GM18858 (cell line): Measurements from ENCODE around the gene OBP2B.
"Not testable (repeated sequence)": the region's sequence is repeated elsewhere in the genome, so short reads cannot be mapped to it uniquely, and the experiment has no call there.

Experiments used
- ATAC-seq: cut with Tn5 transposase; IDR thresholded peaks from one replicate; pipeline ENCODE4 v1.9.1; 2021; ENCODE audit not compliant: unreplicated experiment

The OBP2B gene

DNA sequence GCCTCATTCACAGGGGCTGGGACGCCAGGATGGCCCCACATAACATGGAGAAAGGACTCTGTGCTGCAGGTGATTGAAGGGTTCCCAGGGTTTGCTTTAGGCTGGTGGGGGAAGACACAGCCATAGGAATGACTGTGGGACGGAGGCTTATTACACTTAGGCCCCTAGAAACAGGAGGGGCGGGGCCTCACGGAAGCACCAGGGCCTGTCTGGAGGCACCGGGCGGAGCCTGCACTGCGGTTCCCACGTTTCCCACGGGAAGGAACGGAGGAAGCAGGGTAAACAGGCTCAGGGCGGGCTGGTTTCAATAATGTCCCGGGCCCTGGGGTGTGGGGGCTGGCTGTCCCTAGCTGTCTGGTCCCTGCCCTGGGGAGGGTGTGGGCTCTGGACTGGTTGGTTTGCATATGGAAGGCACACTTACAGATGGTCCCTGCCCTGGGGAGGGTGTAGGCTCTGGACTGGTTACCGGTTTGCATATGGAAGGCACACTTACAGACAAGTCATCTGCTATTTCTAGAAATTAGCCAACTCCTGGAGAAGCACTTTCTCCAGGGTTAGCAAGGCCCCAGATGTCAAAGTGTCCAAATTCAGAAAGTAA lies 14.2 kb upstream of the OBP2B start:
- not testable (repeated sequence) for ATAC-seq

DNA sequence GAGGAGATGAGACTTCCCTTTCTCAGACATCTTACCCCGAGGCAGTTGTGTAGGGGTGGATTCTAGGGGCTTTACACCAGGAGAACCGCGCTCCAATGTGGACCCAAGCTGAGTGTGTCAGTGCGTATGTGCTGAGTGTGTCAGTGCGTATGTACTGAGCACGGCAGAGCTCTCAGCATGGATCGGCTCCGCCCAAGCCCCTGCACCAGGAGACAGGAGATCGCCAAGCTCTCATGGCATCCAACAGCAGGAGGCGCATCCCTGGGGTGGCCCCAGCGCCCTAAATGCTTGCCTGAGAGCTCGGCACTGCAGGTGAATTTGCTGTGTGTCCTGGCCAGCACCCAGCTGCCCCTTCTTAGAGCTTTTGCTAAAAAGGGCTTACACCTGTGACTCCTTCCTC lies 12.9 kb upstream of the OBP2B start:
- not testable (repeated sequence) for ATAC-seq

DNA sequence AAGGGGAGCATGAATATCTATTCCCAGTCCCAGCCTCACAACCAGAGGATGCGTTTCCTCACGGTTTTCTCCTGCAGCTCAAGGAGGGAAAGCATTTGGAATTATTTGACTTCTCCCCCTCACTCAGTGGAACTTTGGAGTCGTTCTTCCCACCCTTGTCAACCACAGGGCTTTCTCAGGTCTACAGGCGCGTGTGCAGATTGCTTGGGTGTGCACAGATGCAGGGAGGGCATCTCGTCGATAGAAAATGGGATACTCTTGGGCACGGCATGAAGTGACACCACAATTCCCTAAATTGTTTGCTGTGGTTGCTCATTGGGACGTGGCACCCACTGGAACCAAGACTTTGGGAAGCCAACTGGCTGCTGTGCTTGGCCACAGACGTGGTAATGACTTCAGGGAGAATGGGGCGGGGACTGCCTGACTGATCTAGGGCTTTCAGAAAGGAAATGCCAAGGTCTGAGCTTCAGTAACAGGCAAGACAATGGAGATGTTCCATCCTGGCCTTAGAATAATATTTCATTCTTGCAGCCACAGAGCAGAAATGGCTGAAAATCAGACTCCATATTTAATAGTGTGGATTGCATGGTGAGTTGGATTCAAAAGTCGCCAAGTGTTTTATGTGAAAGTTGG lies 12.2 kb upstream of the OBP2B start:
- no peak for ATAC-seq

DNA sequence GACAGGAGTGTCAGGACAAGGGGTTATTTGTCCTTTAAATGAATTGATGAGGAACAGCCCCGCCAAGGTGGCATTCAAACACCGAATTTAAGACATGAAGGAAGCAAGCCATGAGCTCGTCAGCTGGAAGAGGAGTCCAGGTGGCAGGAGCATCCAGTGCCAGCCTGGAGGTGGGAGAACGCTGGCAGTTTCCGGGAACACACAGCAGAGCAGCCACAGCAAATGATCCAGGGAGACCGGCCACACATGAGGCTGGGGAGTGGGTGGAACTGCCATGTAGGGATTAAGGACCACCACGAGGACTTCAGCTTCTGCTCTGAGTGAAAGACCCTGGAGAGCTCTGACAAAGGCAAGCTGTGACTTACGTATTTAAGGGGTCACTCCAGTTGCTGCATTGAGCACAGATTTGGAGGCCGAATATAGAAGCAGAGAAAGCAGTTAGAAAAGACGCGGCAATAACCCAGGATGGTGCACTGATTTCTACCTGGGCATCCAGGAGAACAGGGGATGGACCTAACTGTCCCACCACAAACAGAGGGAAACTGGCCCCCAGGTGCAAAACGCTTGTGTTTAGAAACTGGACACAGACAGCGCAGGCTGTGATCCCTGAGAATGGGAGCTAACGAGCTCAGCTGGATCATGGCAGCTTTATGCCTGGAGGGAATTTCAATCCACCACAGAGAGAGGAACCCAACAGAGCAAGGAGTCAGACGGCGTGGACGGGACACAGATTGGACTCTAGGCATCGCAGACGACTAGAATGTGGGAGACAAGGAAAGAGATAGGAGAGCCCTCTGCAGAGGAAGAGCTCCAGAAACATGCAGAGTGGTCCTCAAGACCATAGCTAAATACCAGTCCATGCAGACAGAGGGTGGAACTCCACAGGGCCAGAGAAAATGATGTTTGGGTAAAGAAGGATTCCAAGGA lies 9.3 kb upstream of the OBP2B start:
- not testable (repeated sequence) for ATAC-seq

DNA sequence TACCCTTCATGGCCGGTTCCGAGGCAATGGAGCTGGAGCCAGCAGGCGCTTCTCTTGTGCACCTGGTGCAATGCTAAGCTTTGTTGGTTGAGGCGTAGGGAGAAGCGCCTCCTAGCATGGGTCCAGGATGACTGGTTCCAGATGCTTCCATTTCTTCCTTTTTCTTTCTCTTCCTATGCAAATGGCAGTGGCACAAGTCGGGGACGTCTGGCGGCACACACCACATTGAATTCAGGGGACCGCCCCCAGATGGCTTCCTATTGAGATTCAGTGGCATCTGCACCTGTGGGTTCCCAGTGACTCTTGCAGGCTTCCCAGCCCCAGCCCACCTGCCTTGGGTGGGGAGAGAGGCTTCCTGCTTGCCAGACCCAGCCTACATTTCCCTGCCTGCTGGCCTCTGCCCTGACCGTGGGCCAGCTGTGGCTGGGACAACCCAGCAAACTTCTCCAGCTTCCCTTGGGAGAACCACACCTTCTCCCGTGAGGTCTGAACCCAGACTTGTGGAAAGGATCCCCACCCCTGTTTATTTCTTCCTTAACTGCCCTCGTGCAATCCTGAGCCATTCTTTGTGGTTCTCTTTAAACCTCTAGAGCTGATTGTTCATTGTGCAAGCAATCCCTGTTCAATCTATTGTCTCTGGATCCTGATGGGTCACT lies 8.4 kb upstream of the OBP2B start:
- ATAC-seq = not testable (repeated sequence)

DNA sequence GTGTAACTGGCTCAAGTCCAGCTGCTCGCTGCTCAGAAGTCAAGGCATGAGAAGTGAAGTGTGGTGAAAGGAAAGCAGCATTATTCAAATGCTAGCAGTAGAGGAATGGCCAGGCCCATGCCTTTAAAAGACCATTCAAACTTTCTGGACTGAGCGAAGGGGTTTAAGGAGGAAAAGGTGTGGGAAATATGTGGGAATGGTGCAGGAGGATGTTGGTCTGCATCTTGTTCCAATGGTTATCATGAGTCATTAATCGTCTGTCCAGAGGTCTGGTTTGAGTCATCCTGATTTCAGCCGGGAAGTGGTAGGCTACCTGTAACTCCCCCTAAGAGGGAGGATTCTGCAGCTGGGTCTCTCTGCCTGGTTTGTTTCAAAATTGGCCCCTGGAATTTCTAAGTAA lies 5.2 kb upstream of the OBP2B start:
- not testable (repeated sequence) for ATAC-seq

DNA sequence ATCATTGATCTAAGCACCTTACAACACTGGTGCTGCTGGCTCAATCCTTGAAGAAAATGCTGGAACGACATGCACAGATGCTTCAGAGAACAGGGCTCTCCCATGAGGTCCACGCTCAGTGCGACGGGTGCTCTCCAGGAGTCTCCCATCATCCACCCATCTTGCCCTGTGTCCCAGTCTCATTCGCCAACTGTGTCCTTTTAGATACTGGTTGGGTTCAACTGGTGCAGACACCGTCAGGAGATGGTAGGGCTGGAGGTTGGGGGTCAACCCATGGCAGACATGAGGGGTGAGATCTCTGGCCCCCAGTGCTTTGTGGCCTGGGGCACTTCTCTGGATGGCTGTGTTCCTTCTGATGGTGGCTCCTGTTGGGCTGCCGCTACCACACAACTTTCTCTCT lies 1.6 kb upstream of the OBP2B start:
- no peak for ATAC-seq

DNA sequence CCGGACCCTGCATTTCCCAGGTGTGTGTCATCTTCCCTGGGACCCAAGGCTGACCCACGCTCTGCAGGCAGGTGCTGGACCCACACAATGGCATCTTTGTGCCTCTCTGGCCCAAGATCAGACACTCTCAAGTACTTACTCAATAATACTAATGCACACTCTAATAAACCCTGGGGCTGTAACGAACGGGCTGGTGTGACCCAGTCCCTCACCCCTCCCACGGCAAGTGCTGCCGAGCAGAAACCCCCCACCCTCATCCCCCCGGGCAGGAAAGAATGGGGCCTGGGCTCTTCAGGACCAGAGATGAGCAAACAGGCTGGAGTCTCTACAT lies 1.1 kb upstream of the OBP2B start:
- ATAC-seq = no peak

DNA sequence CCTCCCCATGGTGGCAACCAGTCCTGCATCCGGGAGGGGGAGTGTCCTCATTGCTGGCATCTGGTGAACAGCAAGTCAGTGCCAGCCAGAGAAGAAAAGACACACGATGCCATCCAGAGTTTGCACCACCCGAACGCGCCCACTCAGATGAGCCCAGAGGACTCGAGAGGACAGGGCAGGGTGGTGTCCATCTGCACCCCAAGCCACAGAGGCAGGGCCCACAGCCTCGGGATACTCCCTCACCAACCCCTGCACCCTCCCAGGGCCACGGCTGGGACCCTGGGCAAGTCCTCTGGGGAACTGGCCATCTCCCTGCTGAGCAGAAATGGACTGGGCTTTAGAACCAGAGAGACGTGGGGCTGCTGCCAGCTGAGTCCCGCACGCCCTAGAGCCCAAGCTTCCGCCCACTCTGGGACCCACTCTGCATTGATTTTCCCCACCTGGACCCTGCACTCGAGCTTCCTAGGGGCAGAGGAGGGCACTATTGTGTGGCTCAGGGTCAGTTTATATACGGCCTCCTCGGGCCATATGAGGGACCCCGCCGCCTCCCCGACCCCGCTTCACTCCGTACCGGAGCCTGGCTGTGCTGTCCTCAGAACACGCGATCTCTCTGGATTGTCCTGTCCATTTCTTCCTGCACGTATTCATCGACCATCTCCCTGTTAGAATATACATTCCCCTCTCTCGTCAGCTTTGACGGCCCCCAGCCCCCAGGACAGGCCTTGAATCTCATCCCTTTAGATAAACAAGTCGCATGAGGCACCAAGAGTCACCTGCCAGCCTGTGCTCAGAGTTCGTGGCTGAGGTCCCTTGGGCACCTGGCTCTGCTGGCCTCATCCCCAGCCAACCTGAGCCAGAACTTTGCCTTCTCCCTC lies 514 bp upstream of the OBP2B start:
- ATAC-seq = not testable (repeated sequence)

DNA sequence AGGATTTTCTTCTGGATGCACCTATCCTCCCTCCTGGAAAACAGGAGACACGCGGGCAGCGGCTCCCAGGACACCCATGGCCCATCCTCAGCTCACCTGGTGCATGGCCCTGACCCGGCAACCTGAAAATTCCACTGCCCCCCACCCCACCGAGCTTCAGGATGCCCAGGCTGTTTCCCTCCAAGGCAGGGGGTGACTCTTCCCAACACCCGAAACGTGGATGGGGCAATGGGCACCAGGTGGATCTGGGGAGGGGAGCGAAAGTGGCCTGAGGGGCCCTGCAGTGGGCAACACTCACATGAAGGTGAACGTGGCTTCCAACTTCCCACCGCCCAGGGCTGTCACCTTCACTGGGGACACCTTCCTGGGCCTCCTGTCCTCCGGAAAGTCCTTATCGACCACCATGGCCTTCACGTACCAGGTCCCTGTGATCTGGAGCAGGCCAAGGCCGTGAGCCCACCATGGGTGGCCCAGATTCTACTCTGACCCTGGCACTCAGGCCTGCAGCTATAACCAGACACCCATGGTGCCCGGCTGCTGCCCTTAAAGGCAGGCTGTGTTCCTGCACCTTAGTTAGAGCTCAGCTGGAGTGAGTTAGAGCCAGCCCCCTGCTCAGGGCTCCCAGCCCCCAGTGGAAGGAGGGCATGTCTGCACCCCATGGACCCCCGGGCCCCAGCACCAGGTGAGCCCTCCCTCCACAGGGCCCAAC lies 725 bp downstream of the OBP2B start:
- not testable (repeated sequence) for ATAC-seq

DNA sequence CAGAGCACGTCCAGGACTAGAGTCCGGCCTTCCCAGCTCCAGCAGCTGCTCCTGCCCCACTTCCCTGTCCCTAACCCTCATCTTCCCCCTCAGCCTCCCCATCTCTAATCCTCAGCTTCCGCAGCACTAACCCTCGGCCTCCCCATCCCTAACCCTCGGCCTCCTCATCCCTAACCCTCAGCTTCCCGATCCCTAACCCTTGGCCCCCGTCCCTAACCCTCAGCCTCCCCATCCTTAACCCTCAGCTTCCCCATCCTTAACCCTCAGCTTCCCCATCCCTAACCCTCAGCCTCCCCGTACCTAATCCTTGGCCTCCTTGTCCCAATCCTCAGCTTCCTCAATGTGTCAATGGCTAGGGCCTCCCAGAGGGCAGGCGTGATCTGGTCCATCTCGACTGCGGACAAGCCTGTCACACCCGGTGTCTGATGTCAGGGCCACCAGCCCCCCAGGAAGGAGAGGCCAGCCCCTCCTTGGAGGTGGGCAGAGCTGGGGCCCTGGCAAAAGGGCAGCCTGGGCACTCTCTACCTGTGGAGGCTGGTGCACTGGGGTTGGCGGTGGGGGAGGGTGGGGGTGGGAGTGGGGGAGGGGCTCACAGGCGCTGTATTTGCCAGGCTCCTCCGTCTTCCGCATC lies 1.4 kb downstream of the OBP2B start:
- ATAC-seq = no peak

DNA sequence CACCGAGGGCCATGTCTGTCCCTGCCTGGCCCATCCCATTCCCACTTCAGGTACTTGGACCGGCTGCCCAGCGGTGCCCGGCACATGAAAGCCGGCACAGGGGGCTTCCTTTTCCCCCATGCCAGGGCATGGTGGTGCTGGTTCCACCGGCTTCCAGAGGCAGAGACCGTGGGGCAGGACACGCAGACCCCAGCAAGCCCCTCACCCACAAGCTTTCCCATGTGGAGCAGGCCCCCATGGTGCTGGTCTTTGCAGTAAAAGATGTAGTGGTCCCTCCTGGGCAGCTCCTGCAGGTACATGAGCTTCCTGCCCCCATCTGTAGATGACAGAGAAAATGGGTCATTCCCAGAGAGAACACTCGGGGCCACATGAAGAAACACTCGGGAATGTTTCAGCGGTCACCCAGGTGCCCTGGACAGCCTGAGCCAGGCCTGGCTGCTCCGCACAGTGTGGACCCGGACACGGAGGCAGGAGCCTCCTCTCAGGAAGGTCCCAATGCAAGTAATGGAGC lies 2.0 kb downstream of the OBP2B start:
- ATAC-seq = no peak

DNA sequence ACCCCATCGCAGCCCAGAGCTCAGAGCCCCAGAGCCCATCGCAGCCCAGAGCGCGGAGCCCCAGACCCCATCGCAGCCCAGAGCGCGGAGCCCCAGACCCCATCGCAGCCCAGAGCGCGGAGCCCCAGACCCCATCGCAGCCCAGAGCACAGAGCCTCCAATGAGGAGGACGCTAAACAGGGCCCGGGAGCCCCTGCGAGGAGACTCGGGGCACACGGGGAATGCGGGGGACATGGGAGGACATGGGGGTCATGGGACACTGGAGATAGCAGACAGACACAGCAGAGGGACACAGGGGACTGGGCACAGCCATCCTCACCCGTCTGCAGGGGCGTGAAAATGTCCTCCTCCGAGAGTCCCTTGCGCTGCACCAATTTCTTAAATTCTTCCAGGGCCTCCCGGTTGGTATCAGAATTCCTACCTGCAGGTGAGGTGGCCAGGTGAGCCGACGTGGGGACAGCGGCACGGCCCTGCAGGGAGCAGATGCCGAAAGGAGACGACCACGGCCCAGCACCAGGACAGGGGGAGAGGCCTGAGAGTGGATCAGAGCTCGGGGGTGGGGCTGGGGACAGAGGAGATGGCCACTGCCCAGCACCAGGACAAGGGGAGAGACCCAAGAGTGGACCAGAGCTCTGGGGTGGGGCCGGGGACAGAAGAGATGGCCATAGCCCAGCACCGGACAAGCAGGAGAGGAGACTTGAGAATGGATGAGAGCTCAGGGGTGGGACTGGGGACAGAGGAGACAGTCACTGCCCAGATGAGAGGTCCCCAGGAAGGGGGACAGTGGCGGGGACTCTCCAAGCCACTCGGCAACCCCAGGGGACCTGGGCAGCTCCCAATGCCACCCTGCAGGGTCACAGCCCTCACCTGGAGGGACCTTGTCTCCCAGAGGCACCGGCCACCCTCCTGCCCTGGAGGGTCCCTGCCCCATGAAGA lies 2.8 kb downstream of the OBP2B start:
- no peak for ATAC-seq

DNA sequence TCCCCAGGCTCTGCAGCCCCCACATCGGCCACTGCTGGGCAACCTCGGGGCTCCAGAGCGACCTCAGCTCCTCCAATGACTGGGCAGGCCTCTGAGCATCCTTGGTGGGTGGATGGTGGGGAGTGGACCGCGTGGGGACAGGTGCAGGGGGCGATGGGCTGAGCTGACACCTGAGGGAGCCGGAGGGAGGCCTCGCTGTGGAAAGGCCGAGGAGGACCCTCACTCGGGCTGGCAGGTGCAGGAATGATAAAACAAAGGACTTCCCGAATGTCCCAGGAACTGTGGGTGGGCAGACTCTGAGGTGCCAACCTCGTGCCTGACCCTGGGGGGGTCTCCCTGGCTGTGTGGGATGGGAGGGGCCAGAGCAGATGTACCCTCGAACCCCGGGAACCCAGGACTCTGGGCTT lies 3.6 kb downstream of the OBP2B start:
- ATAC-seq = not testable (repeated sequence)

DNA sequence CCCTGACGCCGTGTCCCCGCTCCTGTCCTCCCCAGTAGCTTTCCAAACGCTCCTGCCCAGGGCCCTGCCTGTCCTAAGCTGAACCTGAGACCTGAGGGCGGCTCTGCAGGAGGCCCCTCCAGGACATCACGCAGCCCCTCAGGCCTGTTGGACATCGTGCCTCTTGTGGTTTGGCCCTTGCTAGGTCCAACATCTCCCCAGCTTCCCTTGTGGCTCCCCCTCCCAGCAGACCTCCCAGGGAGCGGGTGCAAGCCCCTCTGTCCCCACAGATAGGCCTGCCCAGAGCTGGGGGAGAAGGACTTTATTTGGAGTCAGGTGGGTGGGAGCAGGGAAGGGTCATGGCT lies 4.1 kb downstream of the OBP2B start:
- no peak for ATAC-seq

DNA sequence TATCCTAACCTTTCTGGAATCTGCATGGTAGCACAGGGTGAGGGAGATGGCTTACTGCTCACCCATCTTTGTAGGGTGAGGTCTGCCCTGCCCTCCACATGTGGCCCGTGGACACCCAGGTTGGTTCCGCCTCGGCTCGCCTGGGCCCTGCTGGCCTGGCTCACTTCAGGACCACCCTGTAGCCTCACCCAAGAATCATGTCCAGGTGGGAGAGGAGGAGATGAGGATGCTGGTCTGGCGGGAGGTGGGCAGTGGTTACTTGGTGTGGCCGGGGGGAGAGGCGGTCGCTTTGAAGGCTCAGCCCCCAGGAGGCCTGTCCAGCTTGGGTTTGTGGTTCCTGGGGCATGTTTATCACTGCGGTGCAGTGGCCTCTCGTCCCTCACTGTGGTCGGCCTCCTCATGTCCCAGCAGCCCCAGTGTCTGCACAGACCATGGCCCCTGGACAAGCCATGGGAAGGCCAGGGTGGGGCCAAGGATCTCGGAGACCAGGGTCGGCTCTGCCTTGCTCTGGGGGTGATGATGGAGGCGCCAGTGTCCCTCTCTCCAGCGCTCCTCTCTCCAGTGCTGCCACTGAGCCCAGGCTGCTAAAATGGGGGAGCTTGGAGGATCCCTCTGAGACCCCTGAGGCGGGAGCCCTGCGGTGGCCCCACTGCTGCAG lies 4.6 kb downstream of the OBP2B start:
- no peak for ATAC-seq

DNA sequence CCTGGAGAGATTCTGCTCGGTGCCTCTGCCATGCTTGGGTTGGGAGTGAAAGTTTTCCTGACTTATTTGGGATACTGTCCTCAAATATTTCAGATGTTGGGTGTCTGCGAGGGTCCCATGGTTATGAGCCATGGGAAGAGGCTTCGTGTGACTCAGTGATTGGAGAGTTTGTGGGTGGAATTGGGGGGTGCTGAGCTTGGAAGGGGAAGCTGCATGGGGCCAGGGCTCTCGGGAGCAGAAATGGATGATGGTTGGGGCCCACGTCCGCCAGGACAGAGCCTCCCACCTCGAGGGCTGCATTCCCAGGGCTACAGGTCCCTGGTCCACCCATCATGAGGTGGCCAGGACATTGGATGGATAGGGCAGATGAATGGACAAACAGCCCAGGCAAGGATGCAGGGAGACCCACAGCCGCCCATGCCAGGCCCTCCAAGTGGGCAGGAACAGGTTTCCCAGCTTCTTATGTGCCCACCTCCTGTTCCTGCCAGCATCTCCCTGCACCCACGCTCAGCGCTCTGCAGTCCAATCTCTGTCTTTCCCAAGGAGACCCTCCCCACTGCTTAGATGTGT lies 5.5 kb downstream of the OBP2B start:
- no peak for ATAC-seq
